PC-9 (cell line): Measurements from ENCODE around the gene SHISA5. TPM values are rescaled to one million over a fixed set of nuclear protein-coding genes. Genes with fewer than 3 reads are reported as not detected.

Experiments used
- BruUV-seq: library from RNA; stranded (reverse); fragments of 400-500 nt; replicated peaks from 2 replicates; lab custom pipeline; 2021; lab: Mats Ljungman, UMichigan
- CTCF ChIA-PET: fragments of 300-600 bp; sonication (Branson Sonifier 250); formaldehyde crosslinking; loops from one replicate; lab custom pipeline; 2022; ENCODE audit warnings: antibody characterized with exemption; lab: Charles Lee
- POLR2A ChIA-PET: fragments of 300-600 bp; sonication (Branson Sonifier 250); formaldehyde crosslinking; loops from one replicate; lab custom pipeline; 2022; ENCODE audit warnings: antibody characterized with exemption; ENCODE audit not compliant: unreplicated experiment; lab: Charles Lee
- DNase-seq, 2 experiments: peaks; one replicate each; pipeline versions ENCODE4 v3.0.0 to v3.0.0-alpha.2; 2015 to 2022; ENCODE audit warnings: mixed read lengths in 1 of 2
- H2AFZ ChIP-seq: fragments of 200-600 bp; sonication (generic); 2 replicates; pipeline ENCODE4 v1.8.1; 2017; ENCODE audit warnings: antibody characterized with exemption
- H3F3A ChIP-seq: fragments of 200-600 bp; sonication (generic); 2 replicates; pipeline ENCODE4 v1.8.1; 2017; ENCODE audit warnings: antibody characterized with exemption, mild to moderate bottlenecking, low read depth; ENCODE audit not compliant: insufficient read depth
- H3K27ac ChIP-seq: fragments of 200-600 bp; sonication (generic); 2 replicates; pipeline ENCODE4 v1.6.1; 2016; ENCODE audit warnings: mixed run types
- H3K27me3 ChIP-seq: fragments of 200-600 bp; sonication (generic); 2 replicates; pipeline ENCODE4 v1.6.1; 2016; ENCODE audit warnings: low read depth, mixed run types; ENCODE audit not compliant: insufficient read depth
- H3K36me3 ChIP-seq: fragments of 200-600 bp; sonication (generic); 2 replicates; pipeline ENCODE4 v1.6.1; 2016; ENCODE audit warnings: low read depth, mixed run types
- H3K4me1 ChIP-seq: fragments of 200-600 bp; sonication (generic); replicated peaks from 2 replicates; pipeline ENCODE4 v1.6.1; 2016; ENCODE audit warnings: mixed run types; ENCODE audit not compliant: insufficient read depth
- H3K4me2 ChIP-seq: fragments of 200-600 bp; sonication (generic); 2 replicates; pipeline ENCODE4 v1.6.1; 2017; ENCODE audit warnings: mixed run types
- H3K4me3 ChIP-seq: fragments of 200-600 bp; sonication (generic); 2 replicates; pipeline ENCODE4 v1.6.1; 2016; ENCODE audit warnings: mixed run types
- H3K79me2 ChIP-seq: fragments of 200-600 bp; sonication (generic); 2 replicates; pipeline ENCODE4 v1.6.1; 2017; ENCODE audit warnings: low read depth, mixed run types
- H3K9me2 ChIP-seq: fragments of 200-600 bp; sonication (generic); 2 replicates; pipeline ENCODE4 v1.8.1; 2017; ENCODE audit warnings: mild to moderate bottlenecking; ENCODE audit not compliant: insufficient read depth
- H3K9me3 ChIP-seq: fragments of 200-600 bp; sonication (generic); 2 replicates; pipeline ENCODE4 v1.8.1; 2016; ENCODE audit warnings: low read depth; ENCODE audit not compliant: insufficient read depth
- H4K20me1 ChIP-seq: fragments of 200-600 bp; sonication (generic); 2 replicates; pipeline ENCODE4 v1.8.1; 2017; ENCODE audit not compliant: insufficient read depth
- CTCF ChIP-seq: fragments of 200-600 bp; sonication (generic); conservative IDR thresholded peaks from 2 replicates; pipeline ENCODE4 v1.6.1; 2017; ENCODE audit warnings: mixed run types, antibody characterized with exemption, mild to moderate bottlenecking, moderate library complexity
- EZH2 ChIP-seq: fragments of 200-600 bp; sonication (generic); IDR thresholded peaks from 2 replicates; pipeline ENCODE4 v1.8.0; 2017; ENCODE audit warnings: antibody characterized with exemption, low read depth
- intact Hi-C: fragments of 100-400 bp; cut with micrococcal nuclease; formaldehyde crosslinking; loops from one replicate; pipeline ENCODE4 v1.10.0; 2022; ENCODE audit not compliant: unreplicated experiment
- total RNA-seq: library from RNA; stranded (reverse); gene quantifications from 2 replicates; pipeline ENCODE4 v1.2.3, GENCODE V29; 2021

SHISA5 gene
- total RNA-seq, 1 experiment from 2014 or later: 133 TPM

GRCh38 chr3:48478626-48479555 lies 25.1 kb downstream of the SHISA5 start:
- no peaks in the 10 kb centered on the region for H3K27me3 ChIP-seq
- no peak for DNase-seq
- BruUV-seq: no TSS peak

GRCh38 chr3:48477959-48478520 lies 25.9 kb downstream of the SHISA5 start:
- Histone ChIP-seq H3K4me3 (no peak overlapping the region), H3K79me2 (no peaks in the 10 kb centered on the region), H3K27me3 (no peaks in the 10 kb centered on the region), H3F3A (peaks cover 8% of the 10 kb centered on the region; the same call in 1 of the 2 replicates), H2AFZ (no peak overlapping the region), H3K9me2 (no peaks in the 10 kb centered on the region), H3K9me3 (no peaks in the 10 kb centered on the region), H3K4me2 (no peak overlapping the region), H3K36me3 (no peaks in the 10 kb centered on the region), H4K20me1 (no peaks in the 10 kb centered on the region), H3K4me1 (peaks cover 7% of the 10 kb centered on the region; the same call in 1 of the 2 replicates), H3K27ac (no peak overlapping the region)
- CTCF ChIA-PET: no interaction called here
- intact Hi-C loops: no loop called here
- no peak for DNase-seq
- BruUV-seq: no TSS peak
- TF ChIP-seq EZH2 (no peak), CTCF (no peak)
- POLR2A ChIA-PET: no interaction called here

More at GRCh38 chr3:48478626-48479555, 25.1 kb downstream of the SHISA5 start:
- H3F3A ChIP-seq: peaks cover under 1% of the 10 kb centered on the region; the same call in 1 of the 2 replicates
- no peak for TF ChIP-seq EZH2
- no peak for TF ChIP-seq CTCF
- POLR2A ChIA-PET: no interaction called here
- H2AFZ ChIP-seq: no peak overlapping the region
- CTCF ChIA-PET: interaction anchor here (0.6 kb wide), 1 partner anchor 29 kb away, joined by 10 read pairs; no protein-coding TSS in a partner anchor
- no peaks in the 10 kb centered on the region for H3K36me3 ChIP-seq
- H3K79me2 ChIP-seq: no peaks in the 10 kb centered on the region
- no peaks in the 10 kb centered on the region for H4K20me1 ChIP-seq
- H3K9me3 ChIP-seq: no peaks in the 10 kb centered on the region
- no peak overlapping the region for H3K4me3 ChIP-seq
- no peak overlapping the region for H3K4me2 ChIP-seq
- intact Hi-C loops: no loop called here
- H3K9me2 ChIP-seq: no peaks in the 10 kb centered on the region
- H3K27ac ChIP-seq: no peak overlapping the region
- no peaks in the 10 kb centered on the region for H3K4me1 ChIP-seq

- no TSS peak for BruUV-seq
- DNase-seq: no peak
- H3K4me1 ChIP-seq: peaks cover 13% of the 10 kb centered on the region; the same call in 1 of the 2 replicates
- TF ChIP-seq CTCF: no peak
- no peak for TF ChIP-seq EZH2
- H3F3A ChIP-seq: peaks cover 8% of the 10 kb centered on the region; the same call in 1 of the 2 replicates
- no peaks in the 10 kb centered on the region for H3K27me3 ChIP-seq
- ChIA-PET POLR2A (no interaction called here), CTCF (no interaction called here)
- peaks cover 7% of the 10 kb centered on the region for H3K79me2 ChIP-seq
- no peaks in the 10 kb centered on the region for H3K36me3 ChIP-seq
- H3K9me2 ChIP-seq: no peaks in the 10 kb centered on the region
- intact Hi-C loops: no loop called here
- H3K4me2 ChIP-seq: no peak overlapping the region
- H3K9me3 ChIP-seq: no peaks in the 10 kb centered on the region
- H2AFZ ChIP-seq: no peak overlapping the region
- no peak overlapping the region for H3K27ac ChIP-seq
- no peaks in the 10 kb centered on the region for H4K20me1 ChIP-seq
- no peak overlapping the region for H3K4me3 ChIP-seq
Observed at GRCh38 chr3:48476426-48477053, 27.4 kb downstream of the SHISA5 start.
